HepG2 (cell line): ENCODE results near the gene PARD3. TPM values are rescaled to one million over a fixed set of nuclear protein-coding genes. Genes with fewer than 3 reads are reported as not detected.
A peak's percentile ranks its signal among the peaks of the same experiment; 100 is the strongest.

ENCODE experiments used
- CBX1 ChIP-seq: IDR thresholded peaks from one replicate; pipeline ENCODE4 v1.6.1; 2016; ENCODE audit warnings: antibody characterized with exemption, low read depth
- CREM ChIP-seq, 2 experiments: sonication (generic) in 1 of 2; formaldehyde crosslinking in 1 of 2; IDR thresholded peaks; 2 replicates each; pipeline versions ENCODE4 v1.4.0 to v1.6.1; 2016 to 2020; ENCODE audit warnings: antibody characterized with exemption in 1 of 2, mild to moderate bottlenecking in 1 of 2, missing genetic modification reagents in 1 of 2
- FOXC1 ChIP-seq: sonication (generic); formaldehyde crosslinking; IDR thresholded peaks from 2 replicates; pipeline ENCODE4 v1.8.0; 2022; ENCODE audit warnings: mild to moderate bottlenecking, missing genetic modification reagents, borderline replicate concordance
- ISL2 ChIP-seq: sonication (generic); formaldehyde crosslinking; IDR thresholded peaks from 2 replicates; pipeline ENCODE4 v1.5.0; 2020; ENCODE audit warnings: missing genetic modification reagents
- RXRB ChIP-seq: IDR thresholded peaks from 2 replicates; pipeline ENCODE4 v1.6.1; 2016; ENCODE audit warnings: borderline replicate concordance, missing genetic modification reagents, missing compliant biosample characterization
- SKI ChIP-seq: fragments of 450-650 bp; IDR thresholded peaks from one replicate; pipeline ENCODE4 v1.6.1; 2018; ENCODE audit warnings: mild to moderate bottlenecking; ENCODE audit not compliant: partially characterized antibody
- TBP ChIP-seq: sonication (generic); formaldehyde crosslinking; IDR thresholded peaks from 2 replicates; pipeline ENCODE4 v1.5.0; 2020; ENCODE audit warnings: missing genetic modification reagents
- ZBTB7B ChIP-seq: sonication (generic); formaldehyde crosslinking; IDR thresholded peaks from 2 replicates; pipeline ENCODE4 v1.4.0; 2020; ENCODE audit warnings: missing genetic modification reagents
- ZHX1 ChIP-seq: sonication (generic); formaldehyde crosslinking; IDR thresholded peaks from 2 replicates; pipeline ENCODE4 v1.8.1; 2022; ENCODE audit warnings: low read depth, mild to moderate bottlenecking, missing genetic modification reagents
- ZNF280D ChIP-seq: sonication (generic); formaldehyde crosslinking; IDR thresholded peaks from 2 replicates; pipeline ENCODE4 v1.5.1; 2020; ENCODE audit warnings: mild to moderate bottlenecking, missing genetic modification reagents
- ZNF382 ChIP-seq: sonication (generic); formaldehyde crosslinking; IDR thresholded peaks from 2 replicates; pipeline ENCODE4 v1.5.0; 2020; ENCODE audit warnings: missing genetic modification reagents, mild to moderate bottlenecking, borderline replicate concordance
- ZNF761 ChIP-seq: sonication (generic); formaldehyde crosslinking; conservative IDR thresholded peaks from 2 replicates; pipeline ENCODE4 v1.4.0; 2020; ENCODE audit warnings: mild to moderate bottlenecking, missing genetic modification reagents
- ZNF841 ChIP-seq: sonication (generic); formaldehyde crosslinking; IDR thresholded peaks from 2 replicates; pipeline ENCODE4 v1.8.1; 2023; ENCODE audit warnings: missing genetic modification reagents, borderline replicate concordance
- ZNF883 ChIP-seq: sonication (generic); formaldehyde crosslinking; IDR thresholded peaks from 2 replicates; pipeline ENCODE4 v1.5.1; 2020; ENCODE audit warnings: mild to moderate bottlenecking, missing genetic modification reagents; ENCODE audit errors: not compliant biosample characterization
- ZNF891 ChIP-seq: sonication (generic); formaldehyde crosslinking; IDR thresholded peaks from 2 replicates; pipeline ENCODE4 v1.5.0; 2020; ENCODE audit warnings: mild to moderate bottlenecking, missing genetic modification reagents
- polyA plus RNA-seq, 8 experiments: library from polyadenylated mRNA; depleted of rRNA in 3 of 8; stranded (reverse) in 7 of 8; unstranded in 1 of 8; fragments of >200 nt; fragmentation: Illumina TruSeq in 4 of 8; extraction: Trizol in 4 of 8; gene quantifications; 2 replicates each; pipeline versions ENCODE4 v1.2.1 to v1.2.3, GENCODE V29; 2011 to 2016; ENCODE audit warnings: low read depth in 4 of 8, missing spikeins in 1 of 8, mixed read lengths in 1 of 8; ENCODE audit not compliant: insufficient read depth in 1 of 8
- total RNA-seq, 5 experiments: library from RNA; depleted of rRNA; stranded (reverse); fragments of >200 nt; fragmentation: Illumina TruSeq; extraction: Trizol; gene quantifications; 2 replicates each; pipeline ENCODE4 v1.2.3, GENCODE V29; 2016; ENCODE audit warnings: low read depth in 1 of 5
- TF ChIP-seq, protein P1 (sequence below): IDR thresholded peaks from 2 replicates; pipeline ENCODE4 v1.6.1; 2016; ENCODE audit warnings: mild to moderate bottlenecking, missing biosample characterization, missing genetic modification reagents
- TF ChIP-seq, protein P2 (sequence below): sonication (generic); formaldehyde crosslinking; IDR thresholded peaks from 2 replicates; pipeline ENCODE4 v1.4.0; 2020; ENCODE audit warnings: mild to moderate bottlenecking, missing genetic modification reagents, borderline replicate concordance

The PARD3 gene
- total and polyA plus RNA-seq, 2 of the 13 experiments (the other 11 are each of a cell fraction or from before 2014, with no cell fraction given), result 40.9 to 60.0 TPM

DNA sequence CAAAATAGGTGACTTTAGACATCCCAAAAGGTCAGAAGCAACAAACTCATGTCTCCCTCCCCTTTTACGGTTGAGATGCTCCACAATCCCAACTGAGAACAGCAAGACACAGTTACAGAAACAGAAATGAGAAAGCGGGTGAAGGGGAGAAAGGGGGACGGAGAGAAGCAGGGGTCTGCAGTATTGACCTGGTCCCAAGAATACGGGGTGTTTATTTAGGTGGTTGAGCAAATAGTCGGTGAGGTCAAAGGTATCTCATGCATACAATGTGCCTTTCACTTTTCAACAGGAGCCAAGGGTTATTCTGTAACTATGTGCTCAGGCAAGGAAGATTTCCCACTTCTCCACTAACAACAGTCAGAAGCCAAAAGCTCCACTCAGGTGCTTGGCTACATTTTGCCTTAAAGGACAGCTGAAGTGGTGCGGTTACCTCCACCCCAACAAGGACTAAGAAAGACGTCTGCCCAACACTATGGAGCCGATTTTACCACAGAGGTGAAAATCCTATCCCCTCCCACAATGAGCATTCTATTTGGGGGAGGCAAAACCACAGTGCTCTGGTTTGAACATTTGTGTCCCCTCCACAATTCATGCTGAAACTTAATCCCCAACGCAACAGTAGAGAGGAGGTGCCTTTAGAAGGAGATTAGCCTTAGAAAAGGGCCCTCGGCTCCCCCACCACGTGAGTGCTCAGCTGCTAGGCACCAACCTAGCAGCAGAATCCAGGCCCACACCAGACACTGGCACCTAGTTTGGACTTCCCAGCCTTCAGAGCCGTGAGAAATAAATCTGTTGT is 77.9 kb downstream of the PARD3 start (continued):
- TF ChIP-seq ZNF280D (CRISPR knock-in tag) (peak; percentile 63; the same call in 1 of the 2 replicates), ZNF891 (CRISPR knock-in tag) (no peak), ZNF841 (CRISPR knock-in tag) (no peak; the same call in 1 of the 2 replicates), ZNF883 (CRISPR knock-in tag) (peak; percentile 69), ZNF382 (CRISPR knock-in tag) (no peak), ZBTB7B (CRISPR knock-in tag) (peak; percentile 100), CBX1 (no peak), ISL2 (CRISPR knock-in tag) (peak; percentile 70), ZNF761 (CRISPR knock-in tag) (no peak), TBP (CRISPR knock-in tag) (no peak), FOXC1 (CRISPR knock-in tag) (peak; percentile 58; the same call in 1 of the 2 replicates), SKI (peak; percentile 42), RXRB (peak; percentile 91), CREM (IDR thresholded peaks at IDR 0.05) (peak; percentile 77), CREM (CRISPR knock-in tag; IDR thresholded peaks at IDR 0.05) (no peak), ZHX1 (0 out of 2 replicates have a peak, but pooled peaks have one; percentile 28)
- TF ChIP-seq, protein P1, sequence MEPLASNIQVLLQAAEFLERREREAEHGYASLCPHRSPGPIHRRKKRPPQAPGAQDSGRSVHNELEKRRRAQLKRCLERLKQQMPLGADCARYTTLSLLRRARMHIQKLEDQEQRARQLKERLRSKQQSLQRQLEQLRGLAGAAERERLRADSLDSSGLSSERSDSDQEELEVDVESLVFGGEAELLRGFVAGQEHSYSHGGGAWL (CRISPR knock-in tag), result 0 out of 2 replicates have a peak, but pooled peaks have one; percentile 54
- TF ChIP-seq, protein P2, sequence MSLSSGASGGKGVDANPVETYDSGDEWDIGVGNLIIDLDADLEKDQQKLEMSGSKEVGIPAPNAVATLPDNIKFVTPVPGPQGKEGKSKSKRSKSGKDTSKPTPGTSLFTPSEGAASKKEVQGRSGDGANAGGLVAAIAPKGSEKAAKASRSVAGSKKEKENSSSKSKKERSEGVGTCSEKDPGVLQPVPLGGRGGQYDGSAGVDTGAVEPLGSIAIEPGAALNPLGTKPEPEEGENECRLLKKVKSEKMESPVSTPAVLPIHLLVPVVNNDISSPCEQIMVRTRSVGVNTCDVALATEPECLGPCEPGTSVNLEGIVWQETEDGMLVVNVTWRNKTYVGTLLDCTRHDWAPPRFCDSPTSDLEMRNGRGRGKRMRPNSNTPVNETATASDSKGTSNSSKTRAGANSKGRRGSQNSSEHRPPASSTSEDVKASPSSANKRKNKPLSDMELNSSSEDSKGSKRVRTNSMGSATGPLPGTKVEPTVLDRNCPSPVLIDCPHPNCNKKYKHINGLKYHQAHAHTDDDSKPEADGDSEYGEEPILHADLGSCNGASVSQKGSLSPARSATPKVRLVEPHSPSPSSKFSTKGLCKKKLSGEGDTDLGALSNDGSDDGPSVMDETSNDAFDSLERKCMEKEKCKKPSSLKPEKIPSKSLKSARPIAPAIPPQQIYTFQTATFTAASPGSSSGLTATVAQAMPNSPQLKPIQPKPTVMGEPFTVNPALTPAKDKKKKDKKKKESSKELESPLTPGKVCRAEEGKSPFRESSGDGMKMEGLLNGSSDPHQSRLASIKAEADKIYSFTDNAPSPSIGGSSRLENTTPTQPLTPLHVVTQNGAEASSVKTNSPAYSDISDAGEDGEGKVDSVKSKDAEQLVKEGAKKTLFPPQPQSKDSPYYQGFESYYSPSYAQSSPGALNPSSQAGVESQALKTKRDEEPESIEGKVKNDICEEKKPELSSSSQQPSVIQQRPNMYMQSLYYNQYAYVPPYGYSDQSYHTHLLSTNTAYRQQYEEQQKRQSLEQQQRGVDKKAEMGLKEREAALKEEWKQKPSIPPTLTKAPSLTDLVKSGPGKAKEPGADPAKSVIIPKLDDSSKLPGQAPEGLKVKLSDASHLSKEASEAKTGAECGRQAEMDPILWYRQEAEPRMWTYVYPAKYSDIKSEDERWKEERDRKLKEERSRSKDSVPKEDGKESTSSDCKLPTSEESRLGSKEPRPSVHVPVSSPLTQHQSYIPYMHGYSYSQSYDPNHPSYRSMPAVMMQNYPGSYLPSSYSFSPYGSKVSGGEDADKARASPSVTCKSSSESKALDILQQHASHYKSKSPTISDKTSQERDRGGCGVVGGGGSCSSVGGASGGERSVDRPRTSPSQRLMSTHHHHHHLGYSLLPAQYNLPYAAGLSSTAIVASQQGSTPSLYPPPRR (CRISPR knock-in tag), result peak; percentile 74; the same call in 1 of the 2 replicates
